Measurements from ENCODE around the gene TUBD1. TPM values are rescaled to one million over a fixed set of nuclear protein-coding genes. Genes with fewer than 3 reads are reported as not detected.
"Not testable (repeated sequence)": the region's sequence is repeated elsewhere in the genome, so short reads cannot be mapped to it uniquely, and the experiment has no call there.

TUBD1 gene
- polyA plus RNA-seq, 3 donors, result 15.5 to 24.2 (median 21.4) TPM

DNA sequence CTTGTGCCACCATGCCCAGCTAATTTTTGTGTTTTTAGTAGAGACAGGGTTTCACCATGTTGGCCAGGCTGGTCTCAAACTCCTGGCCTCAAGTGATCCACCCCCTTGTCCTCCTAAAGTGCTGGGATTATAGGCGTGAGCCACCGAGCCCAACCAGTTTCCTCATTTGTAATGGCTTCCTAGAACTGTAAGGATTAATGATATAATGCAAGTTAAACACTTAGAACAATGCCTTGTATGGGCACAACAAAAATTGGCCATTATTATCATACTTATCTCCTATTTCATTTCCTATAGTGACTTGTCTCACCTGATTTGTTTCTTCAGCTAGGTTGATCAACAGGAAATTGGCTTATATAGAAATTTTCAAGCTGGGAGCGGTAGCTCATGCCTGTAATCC, 14.1 kb downstream of the TUBD1 start:
- DNase-seq, result no peak

DNA sequence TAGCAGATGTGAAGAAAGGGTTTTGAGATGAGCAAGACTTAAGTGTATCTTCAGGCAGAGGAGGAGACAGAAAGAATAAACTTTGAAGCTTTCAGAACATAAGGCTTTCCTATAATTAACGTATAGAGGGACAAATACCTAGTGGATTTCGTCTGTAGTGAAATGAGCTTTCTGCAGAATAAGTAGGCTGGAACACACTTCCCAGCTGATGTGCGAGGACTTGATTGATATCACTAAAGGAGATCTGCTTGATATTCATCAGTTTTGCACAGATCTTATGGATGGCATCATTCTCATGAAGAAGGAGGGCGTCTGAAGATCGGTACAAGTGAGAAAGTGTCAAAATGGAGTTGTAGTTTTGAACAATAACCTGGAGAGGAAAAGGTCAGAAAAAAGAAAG, 14.8 kb downstream of the TUBD1 start:
- DNase-seq, result no peak

GRCh38 chr17:59876107-59876506, 16.6 kb downstream of the TUBD1 start:
- no peak for DNase-seq

GRCh38 chr17:59874376-59874775, 18.4 kb downstream of the TUBD1 start:
- no peak for DNase-seq

GRCh38 chr17:59873414-59873813, 19.3 kb downstream of the TUBD1 start:
- not testable (repeated sequence) for DNase-seq

DNA sequence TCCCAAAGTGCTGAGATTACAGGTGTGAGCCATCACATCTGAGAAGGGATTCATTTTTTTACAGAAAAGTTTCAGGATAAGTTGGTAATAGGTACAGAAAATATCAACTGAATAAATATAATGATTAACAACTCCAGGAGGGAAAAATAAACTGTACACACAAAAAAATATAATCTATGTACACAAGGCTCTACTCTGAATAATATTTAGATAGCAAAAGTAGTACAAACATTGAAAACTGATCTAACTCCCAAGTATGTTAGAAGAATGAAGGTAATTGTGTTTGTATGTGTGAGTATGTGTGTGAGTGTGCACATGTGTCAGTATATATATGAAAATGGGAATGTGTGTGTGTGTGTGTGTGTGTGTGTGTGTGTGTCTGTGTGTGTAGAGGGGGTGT, 20.4 kb downstream of the TUBD1 start:
- no peak for DNase-seq

GRCh38 chr17:59870482-59870881, 22.3 kb downstream of the TUBD1 start:
- DNase-seq, result no peak

DNA sequence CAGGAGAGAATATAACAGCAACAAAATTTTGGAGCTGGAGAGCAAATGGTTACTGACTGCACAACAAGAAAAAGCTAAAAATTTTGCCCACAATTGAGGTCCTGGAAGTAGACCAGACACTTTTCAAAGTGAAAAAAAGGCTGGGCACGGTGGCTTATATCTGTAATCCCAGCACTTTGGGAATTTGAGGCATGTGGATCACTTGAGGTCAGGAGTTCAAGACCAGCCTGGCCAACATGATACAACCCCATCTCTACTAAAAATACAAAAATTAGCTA, 22.9 kb downstream of the TUBD1 start:
- no peak for DNase-seq

DNA sequence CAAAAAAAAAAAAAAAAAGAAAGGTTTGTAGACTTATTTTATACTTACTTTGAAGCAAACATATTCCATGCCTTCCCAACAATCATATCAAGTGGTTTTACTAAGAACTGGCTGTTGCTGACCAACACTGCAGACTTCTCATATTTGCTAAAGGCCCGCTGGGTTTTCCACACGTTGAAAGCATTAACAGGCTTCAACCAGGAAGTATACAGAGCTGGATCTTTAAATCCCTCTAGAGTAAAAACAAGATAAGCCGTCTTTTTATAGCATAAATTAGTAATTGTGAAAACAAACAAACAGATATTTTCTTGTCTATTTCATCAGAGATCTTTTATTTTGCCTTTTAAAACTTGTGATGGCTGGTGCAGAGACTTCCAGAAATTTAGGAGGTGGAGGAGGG, 29.1 kb downstream of the TUBD1 start:
- no peak for DNase-seq

DNA sequence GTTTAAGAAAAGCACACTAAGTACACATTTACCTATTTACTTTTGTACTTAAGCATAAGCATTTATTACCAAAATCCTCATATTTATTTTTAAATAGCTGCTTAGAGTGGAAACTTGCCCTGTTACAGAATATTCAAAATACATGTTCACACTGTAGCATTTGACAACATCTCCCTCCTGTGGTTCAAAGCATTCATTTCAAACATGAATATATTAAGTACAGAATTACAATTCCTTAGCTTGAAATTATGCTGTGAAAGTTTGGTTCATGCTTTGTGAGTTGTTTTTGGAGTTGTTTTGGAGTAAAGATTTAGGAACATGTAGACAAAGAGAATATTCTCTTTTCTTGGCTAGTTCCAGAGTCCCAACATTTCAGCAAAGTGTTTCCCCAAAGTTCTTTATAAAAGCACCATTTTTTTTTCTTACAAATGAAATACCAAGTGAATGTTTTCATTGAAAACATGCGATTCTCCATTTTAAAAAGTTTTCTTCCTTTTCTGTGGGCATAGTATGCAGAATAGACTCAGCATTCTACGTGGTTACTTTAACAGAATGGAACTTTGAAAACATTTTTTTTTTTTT, 33.2 kb downstream of the TUBD1 start:
- DNase-seq, result no peak

GRCh38 chr17:59858932-59859331, 33.8 kb downstream of the TUBD1 start:
- no peak for DNase-seq

DNA sequence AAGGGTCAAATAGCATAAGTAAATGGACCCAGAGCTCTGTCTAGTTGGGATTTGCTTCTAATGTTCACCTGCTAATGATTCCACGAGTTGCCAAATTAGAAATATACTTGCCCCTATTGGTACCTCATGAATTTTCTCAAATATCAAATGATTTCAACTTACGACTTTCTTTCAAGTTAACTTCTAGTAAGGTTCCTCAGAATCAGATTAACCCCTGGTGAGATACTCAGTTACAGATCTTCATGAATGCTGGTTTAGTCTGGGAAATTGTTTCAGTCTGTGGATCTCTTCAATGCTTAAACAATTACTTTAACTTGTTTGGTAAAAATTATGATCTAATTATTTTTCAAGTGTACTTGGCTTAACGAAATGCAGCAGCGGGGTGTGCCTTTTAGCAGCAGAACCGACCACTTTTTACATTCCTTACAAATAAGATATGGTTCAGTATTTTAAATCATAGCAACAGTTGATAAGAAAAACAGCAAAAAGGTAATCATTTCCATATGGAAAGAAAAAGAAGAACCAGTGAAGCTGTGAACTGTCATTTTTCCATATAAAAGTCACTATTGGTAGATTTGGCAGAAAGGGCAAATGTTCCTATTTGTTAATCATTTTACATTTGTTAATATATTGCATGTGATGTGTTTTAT, 34.5 kb downstream of the TUBD1 start:
- no peak for DNase-seq

DNA sequence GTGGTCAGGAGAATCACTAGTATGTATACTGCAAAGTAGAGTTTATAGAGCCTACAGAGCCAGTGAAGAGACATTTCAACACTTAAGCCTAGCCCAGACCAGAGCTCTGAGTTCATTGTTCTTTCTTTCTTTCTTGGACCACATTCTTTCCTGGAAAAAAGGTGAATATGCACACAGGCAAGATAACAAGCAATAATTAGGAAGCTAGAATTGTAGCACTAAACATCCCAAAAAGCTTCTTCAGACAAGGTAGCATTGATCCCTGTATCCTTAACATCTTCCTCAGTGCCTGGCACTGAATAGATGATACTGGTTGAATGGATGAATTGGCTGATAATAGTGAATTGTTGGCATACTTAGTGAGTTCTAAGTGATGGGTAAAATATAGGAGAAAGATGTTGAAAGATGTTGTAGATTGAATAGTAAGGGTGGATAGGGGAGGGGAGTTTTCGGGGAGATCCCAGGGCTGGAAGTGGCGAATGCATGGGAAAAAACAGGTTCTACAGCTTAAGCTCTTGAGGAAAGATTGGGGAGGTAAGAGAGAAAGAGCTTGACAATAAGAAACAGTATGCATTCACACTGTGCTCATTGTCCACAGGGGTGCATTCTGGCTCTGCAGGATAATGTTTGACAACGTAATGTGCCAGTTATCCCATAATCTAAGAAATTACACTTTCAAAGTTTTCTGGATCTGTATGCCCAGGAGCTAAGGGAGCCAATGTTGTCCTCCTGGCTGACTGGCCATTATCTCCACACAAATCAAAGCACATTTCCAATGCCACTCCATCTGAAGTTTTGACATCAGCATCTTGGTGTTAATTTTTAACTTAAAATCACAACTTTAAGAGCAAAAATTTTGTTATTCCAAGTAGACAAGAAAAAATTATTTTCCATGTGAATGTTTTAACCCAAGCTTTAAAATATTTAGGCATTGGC, 35.6 kb downstream of the TUBD1 start:
- DNase-seq, result no peak

DNA sequence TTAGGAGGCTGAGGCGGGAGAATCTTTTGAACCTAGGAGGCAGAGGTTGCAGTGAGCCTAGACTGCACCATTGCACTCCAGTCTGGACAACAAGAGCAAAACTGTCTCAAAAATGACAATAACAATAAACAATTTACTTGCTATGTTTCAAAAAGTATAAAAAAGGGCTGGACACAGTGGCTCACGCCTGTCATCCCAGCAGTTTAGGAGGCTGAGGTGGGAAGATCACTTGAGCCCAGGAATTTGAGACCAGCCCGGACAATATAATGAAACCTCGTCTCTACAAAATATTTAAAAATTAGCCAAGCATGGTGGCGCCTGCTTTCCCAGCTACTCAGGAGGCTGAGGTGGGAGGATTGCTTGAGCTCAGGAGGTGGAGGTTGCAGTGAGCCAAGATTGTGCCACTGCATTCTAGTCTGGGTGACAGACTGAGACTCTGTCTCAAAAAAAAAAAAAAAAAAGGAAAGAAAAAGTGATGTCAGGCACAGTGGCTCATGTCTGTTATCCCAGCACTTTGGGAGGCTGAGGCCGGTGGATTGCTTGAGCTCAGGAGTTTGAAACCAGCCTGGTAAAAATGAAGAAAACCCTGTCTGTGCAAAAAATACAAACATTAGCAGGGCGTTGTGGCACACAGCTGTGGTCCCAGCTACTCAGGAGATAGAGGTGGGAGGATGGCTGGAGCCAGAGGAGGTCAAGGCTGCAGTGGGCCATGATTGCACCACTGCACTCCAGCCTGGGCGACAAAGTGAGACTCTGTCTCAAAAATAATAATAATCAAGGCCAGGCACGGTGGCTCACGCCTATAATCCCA, 38.6 kb downstream of the TUBD1 start:
- DNase-seq, result not testable (repeated sequence)

DNA sequence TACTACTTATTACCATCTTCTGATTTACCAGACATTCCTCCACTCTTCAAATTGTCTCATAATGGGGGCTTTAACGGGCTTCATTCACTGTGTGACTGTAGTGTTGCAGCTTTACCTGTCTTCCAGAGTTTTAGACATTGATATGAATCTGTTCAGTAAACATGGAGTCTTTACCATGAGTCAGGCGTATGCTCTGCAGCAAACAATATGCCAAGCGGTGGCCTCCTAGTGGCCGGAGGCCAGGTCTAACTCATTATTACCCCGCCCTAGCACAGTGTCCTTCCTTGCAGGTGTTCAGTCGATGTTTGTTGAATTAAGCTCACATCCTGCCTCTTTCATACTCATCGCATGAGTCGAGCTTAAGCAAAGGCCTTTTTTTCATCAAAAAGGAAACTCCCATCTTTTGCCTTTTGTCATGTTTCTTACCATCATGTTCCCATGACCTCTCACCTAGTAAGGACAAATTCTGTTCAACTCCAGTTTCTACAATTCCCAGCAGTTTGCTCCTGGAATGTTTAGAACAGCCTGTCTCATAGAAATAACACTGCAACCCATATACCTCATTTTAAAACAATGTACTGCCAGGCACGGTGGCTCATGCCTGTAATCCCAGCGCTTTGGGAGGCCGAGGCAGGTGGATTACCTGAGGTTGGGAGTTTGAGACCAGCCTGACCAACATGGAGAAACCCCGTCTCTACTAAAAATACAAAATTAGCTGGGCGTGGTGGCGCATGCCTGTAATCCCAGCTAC, 39.4 kb downstream of the TUBD1 start:
- no peak for DNase-seq

- not testable (repeated sequence) for DNase-seq
Observed at GRCh38 chr17:59852847-59853167, 39.9 kb downstream of the TUBD1 start.

DNA sequence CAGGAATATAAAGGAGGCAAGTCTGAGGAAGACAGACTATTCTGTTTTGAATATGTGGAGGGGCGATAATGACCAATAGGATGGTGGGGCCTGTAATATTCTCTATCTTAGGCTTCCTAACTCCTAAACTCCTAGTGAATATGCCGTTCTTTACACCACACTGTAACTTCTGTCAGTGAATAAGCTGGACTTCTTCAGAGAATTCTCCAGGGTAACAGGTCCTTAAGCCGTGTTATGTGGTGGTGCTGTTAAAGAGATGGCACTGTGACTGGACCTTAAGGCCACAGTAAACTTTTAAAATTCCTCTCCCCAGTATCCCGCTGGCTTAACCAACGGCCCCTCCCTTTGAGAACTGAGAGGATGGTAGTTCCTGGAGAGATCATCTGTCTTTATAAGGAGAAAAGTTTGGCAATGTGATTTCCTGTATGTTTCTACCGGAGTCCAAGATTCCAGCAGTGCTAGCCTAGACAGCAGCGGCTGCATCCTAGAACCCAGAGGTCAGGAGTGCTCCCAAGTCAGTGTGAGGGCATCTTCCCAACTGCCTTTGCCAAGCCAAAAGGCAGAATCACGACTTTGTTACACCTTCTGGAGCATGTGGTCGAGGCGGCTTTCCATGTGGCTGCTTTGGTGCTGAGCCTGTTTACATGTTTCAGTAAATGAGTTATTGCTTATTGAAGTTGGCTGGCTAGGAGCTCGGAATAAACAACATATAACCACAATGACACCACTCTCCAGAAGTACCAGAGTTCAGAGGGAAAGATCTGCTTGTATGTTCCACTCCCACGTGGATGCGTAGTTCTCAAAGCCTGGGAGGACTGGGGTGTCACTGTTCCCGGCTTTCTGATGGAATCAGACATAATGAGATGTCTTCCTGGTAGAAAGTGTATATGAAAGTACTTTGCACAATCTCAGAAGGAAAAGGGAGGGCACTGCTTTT, 41.0 kb downstream of the TUBD1 start:
- DNase-seq, result no peak

- not testable (repeated sequence) for DNase-seq
Observed at GRCh38 chr17:59850311-59850710, 42.4 kb downstream of the TUBD1 start.

DNA sequence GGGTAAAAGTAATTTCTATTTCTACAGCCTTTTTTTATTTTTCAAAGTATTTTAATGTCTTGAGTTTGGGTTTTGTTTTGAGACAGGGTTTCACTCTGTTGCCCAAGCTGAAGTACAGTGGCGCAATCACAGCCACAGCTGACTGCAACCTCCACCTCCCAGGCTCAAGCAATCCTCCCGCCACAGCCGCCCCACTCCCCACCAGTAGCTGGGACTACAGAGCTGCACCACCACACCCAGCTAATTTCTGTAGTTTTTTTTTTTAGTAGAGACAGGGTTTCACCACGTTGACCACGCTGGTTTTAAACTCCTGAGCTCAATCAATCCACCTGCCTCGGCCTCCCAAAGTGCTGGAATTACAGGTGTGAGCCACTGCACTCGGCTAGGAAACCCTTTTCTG, 44.0 kb downstream of the TUBD1 start:
- no peak for DNase-seq

GRCh38 chr17:59848385-59848668, 44.4 kb downstream of the TUBD1 start:
- DNase-seq, result no peak
